GM18502 (cell line): ENCODE results near the gene RPGRIP1.
"Not testable (repeated sequence)": the region's sequence is repeated elsewhere in the genome, so short reads cannot be mapped to it uniquely, and the experiment has no call there.

ENCODE experiments used
- ATAC-seq: cut with Tn5 transposase; IDR thresholded peaks from one replicate; pipeline ENCODE4 v1.9.1; 2021; ENCODE audit warnings: mild to moderate bottlenecking; ENCODE audit not compliant: unreplicated experiment, poor library complexity

RPGRIP1 gene

DNA sequence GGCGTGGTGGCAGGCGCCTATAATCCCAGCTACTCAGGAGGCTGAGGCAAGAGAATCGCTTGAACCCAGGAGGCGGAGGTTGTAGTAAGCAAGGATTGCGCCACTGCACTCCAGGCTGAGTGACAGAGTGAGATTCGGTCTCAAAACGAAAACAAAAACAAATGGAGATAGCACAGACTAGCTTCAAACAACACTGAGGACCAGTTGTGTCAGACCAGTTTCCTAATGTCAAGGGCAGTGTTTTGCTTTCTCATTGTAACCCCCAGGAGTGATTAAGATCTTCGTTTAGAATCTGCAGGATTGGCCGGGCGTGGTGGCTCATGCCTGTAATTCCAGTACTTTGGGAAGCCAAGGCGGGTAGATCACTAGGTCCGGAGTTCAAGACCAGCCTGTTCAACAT is 18.5 kb downstream of the RPGRIP1 start:
- ATAC-seq = no peak

DNA sequence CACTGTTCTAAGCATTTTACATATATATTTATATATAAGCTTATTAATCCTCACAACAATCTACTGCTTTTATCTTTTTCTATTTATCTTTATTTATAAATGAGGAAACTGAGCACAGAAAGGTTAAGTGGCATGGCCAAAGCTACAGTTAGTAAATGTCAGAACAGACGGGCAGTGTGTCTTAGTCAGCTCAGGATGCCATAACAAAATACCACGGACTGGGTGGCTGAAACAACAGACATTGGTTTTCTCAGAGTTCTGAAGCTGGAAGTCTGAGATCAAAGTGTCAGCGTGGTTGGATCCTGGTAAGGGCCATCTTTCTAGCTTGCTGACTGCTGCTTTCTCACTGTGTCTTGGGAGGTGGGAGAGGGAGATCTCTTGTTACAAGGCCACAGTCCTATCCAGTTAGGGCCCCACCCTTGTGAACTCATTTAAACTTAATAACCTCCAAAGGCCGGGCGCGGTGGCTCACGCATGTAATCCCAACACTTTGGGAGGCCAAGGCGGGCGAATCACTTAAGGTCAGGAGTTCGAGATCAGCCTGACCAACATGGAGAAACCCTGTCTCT is 19.8 kb downstream of the RPGRIP1 start:
- no peak for ATAC-seq

DNA sequence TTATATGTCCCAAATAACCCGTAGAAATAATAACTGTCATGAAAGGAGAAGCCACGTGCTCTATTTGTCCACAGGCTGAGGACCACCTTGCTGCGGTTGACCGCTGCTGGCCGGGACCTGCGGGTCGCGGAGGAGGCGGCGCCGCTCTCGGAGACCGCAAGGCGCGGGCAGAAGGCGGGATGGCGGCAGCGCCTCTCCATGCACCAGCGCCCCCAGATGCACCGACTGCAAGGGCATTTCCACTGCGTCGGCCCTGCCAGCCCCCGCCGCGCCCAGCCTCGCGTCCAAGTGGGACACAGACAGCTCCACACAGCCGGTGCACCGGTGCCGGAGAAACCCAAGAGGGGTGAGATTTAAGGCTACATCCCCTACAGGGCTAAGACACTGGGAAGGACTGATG is 21.0 kb downstream of the RPGRIP1 start:
- no peak for ATAC-seq

DNA sequence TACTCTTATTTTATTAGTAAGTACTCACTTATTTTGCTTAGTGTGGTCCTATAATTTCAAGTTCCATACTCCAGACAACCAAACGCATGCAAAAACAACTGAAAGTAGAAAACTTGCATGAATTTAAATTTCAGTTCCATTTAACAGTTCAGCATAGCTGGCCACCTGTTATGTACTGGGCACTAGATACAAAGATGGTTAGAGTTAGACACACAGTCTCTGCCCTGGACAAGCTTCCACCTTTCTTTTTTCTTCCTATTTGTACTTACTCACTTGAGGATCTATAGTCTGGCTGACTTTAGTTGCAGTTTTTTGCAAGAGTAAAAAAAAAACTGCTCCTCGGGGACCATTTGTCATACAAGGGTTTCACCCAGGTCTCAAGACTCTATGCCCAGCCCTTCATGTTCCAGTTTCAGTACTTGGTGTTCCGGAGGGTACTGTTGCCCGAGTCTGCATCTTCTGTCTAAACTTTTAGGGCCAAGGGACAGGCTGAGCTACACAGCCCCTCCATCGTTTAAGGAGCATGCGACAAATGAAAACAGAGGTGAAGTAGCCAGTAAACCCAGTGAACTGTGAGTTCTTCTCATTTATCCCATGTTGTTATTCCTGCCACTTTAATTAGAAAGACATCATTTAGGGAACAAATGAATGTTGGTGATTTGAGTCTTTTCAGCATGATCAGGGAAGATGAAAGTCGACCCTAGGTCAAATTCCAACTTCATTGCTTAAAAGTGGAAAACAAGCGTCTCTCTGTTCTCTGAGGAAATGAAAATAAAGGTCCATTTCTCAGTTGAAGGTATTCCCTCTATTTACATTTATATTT is 22.3 kb downstream of the RPGRIP1 start:
- no peak for ATAC-seq

DNA sequence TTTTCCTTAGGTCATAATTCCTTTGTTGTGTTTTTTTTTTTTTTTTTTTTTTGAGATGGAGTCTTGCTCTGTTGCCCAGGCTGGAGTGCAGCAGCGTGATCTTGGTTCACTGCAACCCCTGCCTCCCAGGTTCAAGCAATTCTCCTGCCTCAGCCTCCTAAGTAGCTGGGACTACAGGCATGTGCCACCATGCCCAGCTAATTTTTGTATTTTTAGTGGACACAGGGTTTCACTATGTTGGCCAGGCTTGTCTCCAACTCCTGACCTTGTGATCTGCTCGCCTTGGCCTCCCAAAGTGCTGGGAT is 22.9 kb downstream of the RPGRIP1 start:
- ATAC-seq = not testable (repeated sequence)

DNA sequence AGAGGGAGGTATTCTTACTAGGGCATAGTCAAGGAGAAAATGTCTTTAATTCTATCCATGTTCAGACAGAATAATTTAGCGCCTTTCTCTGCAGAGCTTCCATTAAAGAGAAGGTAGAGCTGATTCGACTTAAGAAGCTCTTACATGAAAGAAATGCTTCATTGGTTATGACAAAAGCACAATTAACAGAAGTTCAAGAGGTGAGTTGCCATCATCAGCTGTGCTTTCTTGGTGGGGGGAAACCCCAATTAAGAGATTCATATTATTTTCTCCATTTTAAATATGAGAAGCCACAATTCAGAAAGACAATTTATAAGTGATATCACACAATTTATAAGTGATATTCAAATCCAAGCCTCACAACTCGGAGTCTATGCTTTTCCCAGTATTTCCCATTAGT is 27.8 kb downstream of the RPGRIP1 start:
- no peak for ATAC-seq

DNA sequence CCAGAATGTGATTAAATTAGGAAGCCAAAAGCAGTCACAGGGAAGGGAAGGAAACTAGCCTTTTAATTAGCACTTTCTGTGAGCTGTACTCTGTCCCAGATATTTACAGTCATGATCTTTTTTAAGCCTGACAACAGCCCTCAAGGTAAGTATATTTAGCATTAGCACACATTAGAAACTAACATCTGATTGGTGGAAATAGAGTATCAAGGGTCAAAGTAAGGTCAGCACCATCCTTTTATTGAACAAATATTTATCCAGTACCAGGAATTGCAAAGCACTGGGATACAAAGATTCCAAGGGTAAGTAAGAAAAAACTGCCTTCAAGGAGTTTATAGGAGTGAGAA is 28.2 kb downstream of the RPGRIP1 start:
- peak; percentile 37 for ATAC-seq

DNA sequence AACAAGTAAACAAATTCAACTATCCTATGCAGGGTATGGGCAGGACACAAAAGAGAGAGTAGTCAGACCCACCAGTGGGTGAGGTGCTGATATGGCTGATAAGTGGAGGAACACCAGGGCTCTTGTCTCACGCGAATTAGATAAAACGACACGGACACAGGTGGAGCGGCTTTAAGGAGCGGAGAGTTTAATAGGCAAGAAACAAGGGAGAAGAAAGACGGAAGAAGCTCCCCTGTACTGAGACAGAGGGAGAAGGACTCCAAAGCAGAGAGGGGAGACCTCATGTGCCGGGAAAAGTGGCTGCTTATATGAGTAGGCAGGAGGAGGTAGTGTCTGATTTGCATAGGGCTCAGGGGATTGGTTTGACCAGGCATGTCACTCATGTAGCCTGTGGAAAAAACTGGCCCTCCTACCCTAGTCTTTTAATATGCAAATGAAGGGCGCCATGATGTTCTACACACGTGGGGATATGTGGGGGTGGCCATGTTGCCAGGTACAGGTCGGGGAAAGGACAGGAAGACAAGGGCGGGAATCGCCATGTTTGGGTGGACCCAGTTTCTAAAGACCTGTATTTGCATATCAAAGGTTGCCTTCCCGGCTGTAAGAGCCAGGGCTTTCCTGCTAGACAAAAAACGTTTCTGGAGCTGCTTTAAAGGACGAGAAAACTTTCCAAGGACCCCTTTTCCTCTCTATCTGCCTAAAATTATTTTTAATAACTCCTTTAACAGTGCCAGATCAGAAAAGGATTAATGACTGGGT is 28.8 kb downstream of the RPGRIP1 start:
- peak; percentile 89 for ATAC-seq

DNA sequence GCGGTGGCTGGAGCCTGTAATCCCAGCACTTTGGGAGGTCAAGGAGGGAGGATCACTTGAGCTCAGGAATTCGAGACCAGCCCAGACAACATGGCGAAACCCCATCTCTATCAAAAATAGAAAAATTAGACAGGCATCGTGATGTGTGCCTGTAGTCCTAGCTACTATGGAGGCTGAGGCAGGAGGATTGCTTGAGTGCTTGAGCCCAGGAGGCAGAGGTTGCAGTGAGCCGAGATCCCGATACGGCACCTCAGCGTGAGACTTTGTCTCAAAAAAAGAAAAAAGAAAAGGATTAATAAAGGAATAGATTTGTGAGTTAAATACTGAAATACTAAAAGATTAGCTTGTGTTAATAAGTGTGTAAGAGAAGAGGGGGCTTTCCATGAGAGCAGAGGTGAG is 29.4 kb downstream of the RPGRIP1 start:
- no peak for ATAC-seq

DNA sequence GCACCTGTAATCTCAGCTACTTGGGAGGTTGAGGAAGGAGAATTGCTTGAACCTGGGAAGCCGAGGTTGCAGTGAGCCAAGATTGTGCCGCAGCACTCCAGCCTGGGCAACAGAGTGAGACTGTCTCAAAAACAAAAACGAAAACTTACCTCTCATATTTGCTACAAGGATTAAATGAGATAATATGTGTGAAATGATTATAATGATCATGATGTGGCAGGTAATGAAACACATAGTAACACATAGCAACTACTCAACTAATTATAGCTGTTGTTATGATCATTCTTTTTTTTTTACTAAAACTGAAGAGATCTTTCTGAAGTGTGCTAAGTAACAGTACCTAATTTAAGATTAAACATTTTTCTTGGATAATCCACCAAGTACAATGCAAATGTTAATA is 30.1 kb downstream of the RPGRIP1 start:
- ATAC-seq = no peak

DNA sequence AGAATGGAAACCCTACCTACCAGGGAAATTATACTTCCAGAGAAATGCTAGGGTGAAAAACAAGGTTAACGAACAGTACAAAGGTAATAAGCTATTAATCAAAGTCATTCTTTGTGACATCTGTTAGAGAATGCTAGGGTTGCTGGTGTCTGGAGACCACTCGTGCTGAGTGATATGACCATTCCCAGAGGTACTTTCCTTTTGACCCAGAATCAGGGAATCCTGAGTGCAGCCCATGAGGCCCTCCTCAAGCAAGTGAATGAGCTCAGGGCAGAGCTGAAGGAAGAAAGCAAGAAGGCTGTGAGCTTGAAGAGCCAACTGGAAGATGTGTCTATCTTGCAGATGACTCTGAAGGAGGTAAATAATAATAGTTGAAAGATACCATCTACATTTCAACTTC is 31.7 kb downstream of the RPGRIP1 start:
- ATAC-seq = no peak

DNA sequence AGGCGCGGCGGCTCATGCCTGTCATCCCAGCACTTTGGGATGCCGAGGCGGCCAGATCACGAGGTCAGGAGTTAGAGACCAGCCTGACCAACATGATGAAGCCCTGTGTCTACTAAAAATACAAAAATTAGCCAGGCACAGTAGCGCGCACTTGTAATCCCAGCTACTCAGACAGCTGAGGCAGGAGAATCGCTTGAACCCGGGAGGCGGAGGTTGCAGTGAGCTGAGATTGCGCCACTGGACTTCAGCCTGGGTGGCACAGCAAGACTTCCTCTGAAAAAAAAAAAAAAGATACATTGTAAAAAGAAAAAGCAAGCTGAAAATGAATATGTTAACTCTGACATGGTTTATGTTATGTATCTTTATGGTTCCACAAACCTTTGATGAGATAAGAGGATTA is 33.6 kb downstream of the RPGRIP1 start:
- ATAC-seq = no peak

DNA sequence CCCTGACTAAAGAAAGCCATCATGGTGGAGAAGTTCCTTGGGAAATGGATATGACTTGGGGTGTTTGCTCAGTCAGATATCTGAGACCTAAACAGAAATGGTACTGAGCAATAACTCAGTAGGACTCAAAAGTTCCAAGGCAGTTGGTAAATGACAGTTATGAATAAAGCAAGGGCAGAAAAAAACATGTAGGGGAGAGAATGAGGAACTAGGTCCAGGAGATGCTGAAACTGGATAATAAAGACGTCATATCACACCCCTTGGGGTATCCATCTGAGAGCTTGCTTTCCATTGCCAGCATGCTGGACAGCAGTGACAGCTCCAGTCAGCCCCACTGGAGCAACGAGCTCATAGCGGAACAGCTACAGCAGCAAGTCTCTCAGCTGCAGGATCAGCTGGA is 37.5 kb downstream of the RPGRIP1 start:
- ATAC-seq = peak; percentile 61

DNA sequence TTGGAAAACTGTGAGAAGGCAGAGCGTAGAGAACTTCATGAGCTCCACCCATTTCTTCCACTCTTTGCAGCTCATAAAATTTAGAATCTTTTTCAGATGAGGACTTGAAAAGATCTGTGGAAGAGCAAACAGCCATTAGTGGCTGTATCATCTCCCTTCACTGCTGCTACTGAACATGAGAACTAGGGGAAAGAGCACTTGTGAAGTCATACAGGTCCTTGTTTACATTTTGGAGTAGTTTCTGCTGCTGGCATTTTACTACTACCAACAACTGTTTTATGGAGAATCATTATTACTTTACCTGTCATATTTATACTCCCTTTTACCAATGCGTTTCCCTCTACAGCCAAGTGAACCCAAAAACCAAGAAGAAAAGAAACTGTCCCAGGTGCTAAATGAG is 41.0 kb downstream of the RPGRIP1 start:
- no peak for ATAC-seq

DNA sequence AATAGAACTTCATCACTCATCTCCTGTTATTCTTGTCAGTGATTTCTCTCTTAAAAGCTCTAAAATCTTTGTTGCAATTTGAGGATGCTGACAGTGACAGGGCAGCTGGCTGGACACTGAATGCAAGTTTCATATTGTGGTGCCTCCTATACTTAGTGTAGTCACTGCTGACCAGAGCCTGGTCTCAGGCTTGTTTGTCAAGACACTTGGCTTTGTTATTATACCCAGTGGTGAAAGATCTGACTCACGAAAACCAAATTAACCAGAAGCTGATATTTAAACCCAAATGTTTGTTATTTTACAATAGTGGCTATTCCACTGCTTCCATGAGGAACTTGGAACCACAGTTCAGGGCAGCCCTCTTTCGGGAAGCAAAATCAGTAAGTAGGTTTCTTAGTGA is 42.8 kb downstream of the RPGRIP1 start:
- no peak for ATAC-seq

DNA sequence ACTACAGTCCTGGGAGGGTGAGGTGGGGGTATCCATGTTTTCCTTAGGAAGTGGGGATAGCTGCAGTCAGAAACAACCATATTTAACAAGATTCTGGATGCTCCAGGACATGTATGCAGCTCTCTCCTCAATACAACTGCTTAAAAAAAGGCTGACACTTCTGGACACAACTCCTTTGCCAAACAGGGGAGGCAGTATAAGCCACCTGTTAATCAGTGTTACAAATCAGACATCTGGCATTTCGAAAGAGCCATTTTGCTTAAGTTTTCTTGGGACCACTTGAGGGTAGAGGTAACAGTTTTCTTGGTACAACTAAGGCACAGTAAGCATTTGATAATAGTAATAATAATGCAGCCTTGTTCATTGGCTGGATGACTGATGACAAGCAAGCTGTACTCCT is 47.1 kb downstream of the RPGRIP1 start:
- no peak for ATAC-seq
